ENCODE results near the gene NBPF4.
"Not testable (repeated sequence)": the region's sequence is repeated elsewhere in the genome, so short reads cannot be mapped to it uniquely, and the experiment has no call there.

The NBPF4 gene

GRCh38 chr1:108211014-108211413, 32.9 kb downstream of the NBPF4 start:
- no peak for DNase-seq

GRCh38 chr1:108209456-108210108, 34.3 kb downstream of the NBPF4 start:
- no peak for DNase-seq

GRCh38 chr1:108208724-108209446, 35.0 kb downstream of the NBPF4 start:
- no peak for DNase-seq

GRCh38 chr1:108203582-108203981, 40.3 kb downstream of the NBPF4 start:
- not testable (repeated sequence) for DNase-seq

GRCh38 chr1:108201687-108202086, 42.2 kb downstream of the NBPF4 start:
- DNase-seq = no peak

- peak; percentile 73 for DNase-seq
Measured at GRCh38 chr1:108200687-108201051, 43.2 kb downstream of the NBPF4 start.

- DNase-seq = peak; percentile 55
Measured at GRCh38 chr1:108199781-108200686, 43.8 kb downstream of the NBPF4 start, which contains the start of gene SLC25A24. SLC25A24 (minus strand) TSS chr1:108200343; CDS start chr1:108200138, 205 bp downstream.

GRCh38 chr1:108199201-108199691, 44.6 kb downstream of the NBPF4 start:
- no peak for DNase-seq

GRCh38 chr1:108194051-108194450, 49.8 kb downstream of the NBPF4 start:
- no peak for DNase-seq

- DNase-seq = no peak
Measured at GRCh38 chr1:108193333-108193732, 50.5 kb downstream of the NBPF4 start.

GRCh38 chr1:108192581-108192980, 51.3 kb downstream of the NBPF4 start:
- DNase-seq = no peak

- DNase-seq = no peak
Measured at GRCh38 chr1:108190686-108191416, 53.0 kb downstream of the NBPF4 start.

- DNase-seq = peak; percentile 61
Measured at GRCh38 chr1:108190001-108190634, 53.8 kb downstream of the NBPF4 start.

- no peak for DNase-seq
Measured at GRCh38 chr1:108188801-108189200, 55.1 kb downstream of the NBPF4 start.

- DNase-seq = no peak
Measured at GRCh38 chr1:108182959-108183700, 60.7 kb downstream of the NBPF4 start.

GRCh38 chr1:108179018-108179417, 64.9 kb downstream of the NBPF4 start:
- DNase-seq = peak; percentile 21

Measured in hematopoietic multipotent progenitor cell treated with erythropoietin and hydrocortisone succinate and interleukin-3 and kit ligand, for 8 days (in vitro differentiated cells).